ENCODE data around the gene CCDC102B.
"Not testable (repeated sequence)": the region's sequence is repeated elsewhere in the genome, so short reads cannot be mapped to it uniquely, and the experiment has no call there.

The CCDC102B gene

DNA sequence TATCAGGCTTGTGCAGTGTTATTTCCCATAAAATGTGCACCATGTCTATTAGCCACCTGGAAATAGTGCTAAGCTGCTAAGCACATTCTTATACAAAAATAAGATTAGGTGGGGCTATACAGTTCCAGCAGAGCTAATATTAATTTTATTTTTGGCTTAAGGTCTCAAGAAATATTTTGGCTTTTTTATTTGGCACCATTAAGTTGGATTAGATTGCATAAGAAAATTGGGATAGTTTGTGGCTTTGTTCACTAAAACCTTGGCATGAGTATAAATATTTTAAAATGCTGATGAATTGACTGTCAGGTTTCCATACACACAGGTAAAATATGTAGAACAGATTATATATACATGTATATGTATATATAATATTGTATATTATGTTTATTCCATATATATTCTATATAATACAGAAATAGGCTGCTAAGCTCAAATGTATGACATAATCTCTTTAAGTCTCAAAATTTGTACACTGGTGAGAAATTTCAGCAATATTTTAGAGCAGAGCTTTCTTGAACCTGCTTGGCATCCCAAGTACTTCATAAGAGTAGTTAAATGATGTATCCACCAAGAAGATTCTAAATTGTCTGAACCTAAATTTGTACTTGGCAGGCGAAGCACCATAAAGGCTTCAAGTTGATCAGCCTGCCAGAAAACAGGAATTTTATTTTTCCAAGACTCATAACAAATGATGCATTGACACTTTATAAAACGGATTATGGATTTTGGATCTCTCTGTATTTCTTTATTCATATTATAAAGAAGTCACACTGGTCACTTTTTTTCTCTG is 32.6 kb downstream of the CCDC102B start:
- no peak for DNase-seq

DNA sequence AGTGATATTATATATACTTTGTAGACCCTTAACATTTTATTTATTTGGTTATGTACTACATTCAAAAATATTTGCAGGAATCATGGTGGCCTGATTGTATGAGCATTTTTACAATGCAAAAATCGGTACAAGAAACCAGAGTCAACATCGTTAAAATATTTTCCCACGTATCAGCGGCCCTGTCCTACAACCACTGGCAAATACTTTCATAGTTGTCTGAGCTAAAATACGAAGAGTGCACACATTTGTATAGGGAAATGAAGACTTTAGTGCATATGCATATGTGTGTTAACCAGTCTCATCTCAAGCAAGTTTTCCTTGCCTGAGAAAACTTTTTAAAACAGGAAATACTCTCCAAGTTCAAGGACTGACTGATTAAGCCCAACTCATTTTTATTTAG is 35.9 kb downstream of the CCDC102B start:
- no peak for DNase-seq

GRCh38 chr18:68837665-68838451 is 40.0 kb downstream of the CCDC102B start:
- DNase-seq: peak; percentile 79

GRCh38 chr18:68839701-68840100 is 41.8 kb downstream of the CCDC102B start:
- no peak for DNase-seq

DNA sequence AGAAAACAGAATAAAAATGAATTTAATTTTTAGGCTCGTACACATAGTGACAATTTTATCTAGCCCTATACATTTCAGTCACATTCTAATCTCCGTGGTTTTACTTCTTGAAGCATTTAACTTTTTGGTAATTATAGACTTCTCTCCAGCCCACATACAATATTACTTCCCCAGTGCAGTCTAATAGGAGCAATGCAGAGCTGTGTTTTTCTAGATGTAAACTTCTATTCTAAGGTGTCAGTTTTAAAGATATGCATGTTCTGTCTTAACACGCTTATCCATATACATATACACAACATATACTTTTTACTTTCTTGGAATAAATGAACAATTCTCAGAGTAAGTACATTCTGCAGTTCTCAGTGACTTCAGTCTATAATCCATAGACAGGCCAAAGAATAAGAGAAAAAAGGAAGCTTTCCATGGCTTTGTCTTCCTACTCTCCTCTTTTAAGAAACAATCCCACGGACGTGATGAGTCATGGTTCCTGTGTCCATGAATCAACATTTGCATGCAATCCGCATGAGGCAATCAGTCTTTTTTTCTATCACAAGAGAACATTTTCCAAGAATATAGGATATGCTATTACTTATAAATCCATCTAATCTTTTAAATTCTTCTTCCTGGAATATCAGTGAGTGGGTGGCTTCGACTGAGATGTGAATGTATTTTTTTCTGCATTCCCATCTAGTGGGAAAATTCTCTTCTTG is 42.8 kb downstream of the CCDC102B start:
- peak; percentile 95 for DNase-seq

GRCh38 chr18:68841301-68841700 is 43.4 kb downstream of the CCDC102B start:
- no peak for DNase-seq

GRCh38 chr18:68842951-68843350 is 45.1 kb downstream of the CCDC102B start:
- DNase-seq: no peak

- no peak for DNase-seq
Observed at GRCh38 chr18:68843473-68844089, 45.7 kb downstream of the CCDC102B start.

- peak; percentile 21 for DNase-seq
Observed at GRCh38 chr18:68847219-68847837, 49.4 kb downstream of the CCDC102B start.

GRCh38 chr18:68848242-68848641 is 50.4 kb downstream of the CCDC102B start:
- DNase-seq: no peak

DNA sequence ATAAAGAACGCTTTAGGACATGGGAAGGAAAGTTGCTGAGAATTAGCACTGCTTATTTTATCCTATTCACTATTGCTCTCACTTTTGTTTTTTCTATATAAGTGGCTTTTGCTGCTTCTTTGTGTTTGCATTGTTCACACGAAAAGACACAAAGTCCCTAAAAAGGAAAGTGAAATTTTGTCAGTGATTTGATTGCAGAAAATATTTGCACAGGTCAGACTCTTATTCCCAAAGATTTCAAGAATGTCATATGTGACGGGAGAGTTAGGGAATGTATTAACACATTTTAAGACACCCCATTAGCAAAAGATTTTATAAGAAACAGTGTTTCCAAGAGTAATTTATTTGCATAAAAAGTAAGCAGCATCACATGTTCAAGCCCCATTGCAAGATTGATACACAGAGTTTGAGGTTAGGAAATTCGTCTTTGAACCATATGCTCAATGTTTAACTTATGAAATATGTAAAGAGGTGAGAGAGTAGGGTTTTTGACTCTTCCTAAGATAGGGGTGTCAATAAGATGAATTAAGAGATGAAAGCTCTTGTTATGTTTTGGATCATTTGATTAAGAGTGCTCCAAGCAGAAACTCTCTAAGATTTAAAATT is 57.0 kb downstream of the CCDC102B start:
- DNase-seq: no peak

- DNase-seq: no peak
Observed at GRCh38 chr18:68855491-68855890, 57.6 kb downstream of the CCDC102B start.

DNA sequence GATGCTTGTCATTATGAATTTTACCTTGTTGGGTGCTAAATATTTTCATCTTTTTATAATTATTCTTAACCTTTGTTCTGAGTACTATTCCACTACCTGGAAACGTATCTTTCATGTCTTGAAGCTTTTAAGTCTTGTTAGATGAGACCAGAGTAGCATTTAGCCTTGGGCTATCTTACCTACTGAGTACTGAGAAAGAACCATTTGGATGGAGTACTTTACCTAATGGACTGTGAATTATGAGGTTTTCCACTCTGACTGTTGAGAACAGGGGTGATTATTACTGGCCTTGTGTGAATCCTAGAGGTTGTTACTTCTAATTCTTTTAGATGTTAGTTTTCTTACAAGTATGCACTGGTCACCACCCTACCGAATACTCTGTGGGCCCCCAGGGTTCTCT is 63.5 kb downstream of the CCDC102B start:
- DNase-seq: no peak

- no peak for DNase-seq
Observed at GRCh38 chr18:68865021-68865420, 67.1 kb downstream of the CCDC102B start.

DNA sequence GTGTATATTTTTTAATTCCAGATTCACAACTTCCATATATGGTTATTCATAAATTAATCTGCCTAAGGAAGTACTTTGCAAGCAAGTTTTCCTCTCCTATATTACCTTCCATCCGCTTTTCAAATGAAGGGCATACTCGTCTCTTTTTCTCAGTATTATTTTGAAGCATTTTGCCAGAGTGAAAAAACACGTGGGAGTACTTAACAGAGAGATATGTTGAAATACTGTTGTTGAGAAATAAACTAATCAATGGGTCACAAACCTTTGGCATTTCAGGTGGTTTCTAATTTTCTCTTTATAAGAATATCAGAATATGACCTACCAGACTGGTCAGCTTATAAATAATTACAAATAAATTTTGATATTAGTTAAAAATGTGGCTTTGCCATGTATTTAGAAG is 67.6 kb downstream of the CCDC102B start:
- no peak for DNase-seq

DNA sequence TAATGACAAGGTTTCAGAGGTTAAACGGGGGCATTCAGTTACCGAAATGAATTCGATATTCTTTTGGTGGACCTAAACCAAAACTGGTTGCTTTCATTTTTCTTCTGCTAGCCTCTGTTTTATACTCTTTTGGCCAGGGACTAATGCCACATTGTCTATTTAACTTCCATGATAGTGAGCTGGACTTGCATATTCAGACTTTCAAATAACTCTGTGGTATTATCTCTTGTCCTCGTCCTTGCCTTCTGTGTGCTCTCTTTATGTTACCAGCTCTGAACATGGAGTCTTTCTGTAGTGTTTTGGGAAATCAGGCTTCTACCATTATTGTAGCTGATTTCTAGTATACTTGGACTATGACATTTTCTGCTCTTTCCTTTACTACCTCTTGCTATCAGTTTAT is 75.1 kb downstream of the CCDC102B start:
- DNase-seq: no peak

GRCh38 chr18:68874361-68874760 is 76.5 kb downstream of the CCDC102B start:
- DNase-seq: peak; percentile 8

DNA sequence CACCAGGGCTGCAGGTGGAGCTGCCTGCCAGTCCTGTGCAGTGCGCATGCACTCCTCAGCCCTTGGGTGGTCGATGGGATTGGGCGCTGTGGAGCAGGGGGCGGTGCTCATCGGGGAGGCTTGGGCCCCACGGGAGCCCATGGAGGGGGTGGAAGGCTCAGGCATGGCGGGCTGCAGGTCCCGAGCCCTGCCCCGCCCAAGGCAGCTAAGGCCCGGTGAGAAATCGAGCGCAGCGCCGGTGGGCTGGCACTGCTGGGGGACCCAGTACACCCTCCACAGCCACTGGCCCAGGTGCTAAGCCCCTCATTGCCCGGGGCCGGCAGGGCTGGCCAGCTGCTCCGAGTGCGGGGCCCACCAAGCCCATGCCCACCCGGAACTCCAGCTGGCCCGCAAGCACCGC is 82.1 kb downstream of the CCDC102B start:
- DNase-seq: not testable (repeated sequence)

GRCh38 chr18:68887410-68887809 is 89.5 kb downstream of the CCDC102B start:
- no peak for DNase-seq

DNA sequence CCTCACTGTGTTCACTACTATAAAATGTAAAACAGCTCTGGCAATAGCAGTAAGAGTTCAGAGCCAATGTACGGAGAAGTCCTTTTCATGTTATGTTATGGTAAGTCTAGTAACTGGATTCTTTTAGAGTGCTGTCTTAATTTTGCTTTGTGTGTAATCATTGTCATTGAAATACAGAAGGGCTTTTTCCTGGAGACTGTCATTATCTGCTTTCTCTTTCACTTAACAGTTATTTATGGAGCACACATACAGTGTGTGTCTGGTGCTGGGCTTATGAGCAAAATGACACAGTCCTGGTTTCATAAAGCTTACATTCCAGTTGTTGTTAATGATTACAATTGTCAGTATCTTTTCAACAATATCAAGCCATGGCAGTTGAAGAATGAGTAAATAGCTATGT is 95.5 kb downstream of the CCDC102B start:
- no peak for DNase-seq

DNA sequence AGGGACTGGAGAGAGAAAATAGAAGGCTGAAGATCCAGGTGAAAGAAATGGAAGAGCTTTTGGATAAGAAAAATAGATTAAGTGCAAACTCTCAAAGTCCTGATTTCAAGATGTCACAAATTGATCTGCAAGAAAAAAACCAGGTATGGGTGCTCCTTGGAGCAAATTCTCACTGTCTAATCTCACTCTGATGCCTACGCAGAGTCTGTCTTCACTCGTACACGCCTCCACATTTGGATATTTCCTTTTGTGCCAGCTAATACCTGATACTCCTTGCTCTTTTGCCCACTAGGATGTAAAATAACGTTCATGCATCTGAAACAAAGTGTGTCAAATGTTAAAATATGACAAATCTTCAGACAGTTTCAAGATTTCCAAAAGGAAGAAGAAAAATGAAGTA is 99.4 kb downstream of the CCDC102B start:
- DNase-seq: no peak

GRCh38 chr18:68909579-68909978 is 111.7 kb downstream of the CCDC102B start:
- no peak for DNase-seq

Data from fibroblast of skin of right quadriceps (primary cell).